H1 (cell line): ENCODE data around the gene RAMP2. TPM values are rescaled to one million over a fixed set of nuclear protein-coding genes. Genes with fewer than 3 reads are reported as not detected.

Experiments
- CTCF ChIA-PET: fragments of 300-600 bp; sonication (Branson Sonifier 250); formaldehyde crosslinking; loops from one replicate; lab custom pipeline; 2021; ENCODE audit not compliant: partially characterized antibody; lab: Charles Lee
- POLR2A ChIA-PET: fragments of 300-600 bp; sonication (Branson Sonifier 250); formaldehyde crosslinking; loops from one replicate; lab custom pipeline; 2021; ENCODE audit warnings: inconsistent platforms; ENCODE audit not compliant: partially characterized antibody; lab: Charles Lee
- DNase-seq, 2 experiments: peaks; one replicate each; pipeline versions ENCODE4 v3.0.0 to v3.0.0-alpha.2; 2010 to 2022; ENCODE audit warnings: low spot score in 2 of 2, low read depth in 1 of 2, mixed read lengths in 1 of 2
- FAIRE-seq: peaks from 2 replicates; lab custom pipeline; 2011; peaks lifted over from hg19 to GRCh38; lab: Jason Lieb, UNC
- H2AFZ ChIP-seq: 2 replicates; pipeline ENCODE4 v1.8.1; 2012; ENCODE audit warnings: low read length, inconsistent platforms
- H2AK5ac ChIP-seq: 2 replicates; pipeline ENCODE4 v1.6.1; 2013; ENCODE audit warnings: low read depth, low read length
- H2BK120ac ChIP-seq: replicated peaks from 2 replicates; pipeline ENCODE3; 2013; ENCODE audit warnings: low read depth, low read length, inconsistent platforms
- H2BK12ac ChIP-seq: 2 replicates; pipeline ENCODE4 v1.6.1; 2013; ENCODE audit warnings: low read depth, low read length
- H2BK15ac ChIP-seq: 2 replicates; pipeline ENCODE4 v1.6.1; 2013; ENCODE audit warnings: low read length
- H2BK20ac ChIP-seq: 2 replicates; pipeline ENCODE4 v1.6.1; 2013; ENCODE audit warnings: low read length
- H2BK5ac ChIP-seq: 2 replicates; pipeline ENCODE4 v1.6.1; 2013; ENCODE audit warnings: low read depth, low read length
- H3K14ac ChIP-seq: 2 replicates; pipeline ENCODE4 v1.6.1; 2013; ENCODE audit warnings: inconsistent platforms; ENCODE audit not compliant: insufficient read length
- H3K18ac ChIP-seq: 2 replicates; pipeline ENCODE4 v1.6.1; 2013; ENCODE audit warnings: low read length; ENCODE audit errors: extremely low read depth
- H3K23ac ChIP-seq: 2 replicates; pipeline ENCODE4 v1.6.1; 2013; ENCODE audit warnings: inconsistent platforms; ENCODE audit not compliant: insufficient read length
- H3K23me2 ChIP-seq: 2 replicates; pipeline ENCODE4 v1.6.1; 2013; ENCODE audit warnings: low read depth, low read length
- H3K27ac ChIP-seq: 2 replicates; pipeline ENCODE4 v1.6.1; 2011; ENCODE audit warnings: low read depth, low read length, inconsistent platforms
- H3K27me3 ChIP-seq, 4 experiments: replicated peaks in 1 of 4; 1 replicate in 1 of 4; 2 replicates in 3 of 4; pipeline versions ENCODE4 v1.6.1 to v1.8.1; 2011 to 2013; ENCODE audit warnings: low read length in 3 of 4, mild to moderate bottlenecking in 3 of 4, inconsistent platforms in 2 of 4, mixed read lengths in 2 of 4, moderate library complexity in 1 of 4; ENCODE audit not compliant: control insufficient read depth in 3 of 4, insufficient read depth in 3 of 4; ENCODE audit errors: extremely low read depth in 1 of 4
- H3K36me3 ChIP-seq, 4 experiments: 2 replicates each; pipeline versions ENCODE4 v1.6.1 to v1.8.1; 2011 to 2013; ENCODE audit warnings: mild to moderate bottlenecking in 4 of 4, low read length in 3 of 4, moderate library complexity in 2 of 4, control low read depth in 1 of 4, inconsistent platforms in 1 of 4; ENCODE audit not compliant: insufficient read depth in 4 of 4, control insufficient read depth in 2 of 4
- H3K4ac ChIP-seq: replicated peaks from 2 replicates; pipeline ENCODE3; 2013; ENCODE audit warnings: low read length, low read depth, mixed read lengths, inconsistent platforms; ENCODE audit not compliant: insufficient read length
- H3K4me1 ChIP-seq, 4 experiments: replicated peaks in 1 of 4; 1 replicate in 1 of 4; 2 replicates in 3 of 4; pipeline versions ENCODE4 v1.6.1 to v1.8.1; 2011 to 2013; ENCODE audit warnings: low read length in 3 of 4, inconsistent platforms in 2 of 4, mixed read lengths in 1 of 4; ENCODE audit not compliant: insufficient read depth in 4 of 4, control insufficient read depth in 3 of 4
- H3K4me2 ChIP-seq, 2 experiments: 2 replicates each; pipeline versions ENCODE4 v1.6.1 to v1.8.1; 2011 to 2013; ENCODE audit warnings: low read depth in 2 of 2, low read length in 2 of 2, control low read depth in 1 of 2, inconsistent platforms in 1 of 2, mild to moderate bottlenecking in 1 of 2; ENCODE audit not compliant: insufficient read depth in 1 of 2
- H3K4me3 ChIP-seq, 4 experiments: fragments of 200-600, 300-600 bp in 1 of 4; sonication (generic), shearing (Covaris generic), sonication (Bioruptor Twin) in 1 of 4; 2 replicates each; pipeline versions ENCODE4 v1.5.1 to v1.8.1; 2011 to 2016; ENCODE audit warnings: low read length in 4 of 4, low read depth in 3 of 4, control low read depth in 2 of 4, inconsistent platforms in 2 of 4, mild to moderate bottlenecking in 2 of 4, mixed read lengths in 1 of 4, moderate library complexity in 1 of 4; ENCODE audit not compliant: insufficient read depth in 2 of 4; ENCODE audit errors: extremely low read depth in 1 of 4
- H3K56ac ChIP-seq: replicated peaks from 2 replicates; pipeline ENCODE3; 2013; ENCODE audit warnings: low read depth, mild to moderate bottlenecking, mixed read lengths, low read length, inconsistent platforms; ENCODE audit not compliant: insufficient read length
- H3K79me1 ChIP-seq: 2 replicates; pipeline ENCODE4 v1.6.1; 2013; ENCODE audit warnings: low read depth, low read length, control low read depth
- H3K79me2 ChIP-seq, 2 experiments: 2 replicates each; pipeline versions ENCODE4 v1.6.1 to v1.8.1; 2012 to 2013; ENCODE audit warnings: low read length in 2 of 2, mild to moderate bottlenecking in 2 of 2, inconsistent platforms in 1 of 2; ENCODE audit not compliant: insufficient read depth in 2 of 2, control insufficient read depth in 1 of 2
- H3K9ac ChIP-seq, 4 experiments: replicated peaks in 1 of 4; 1 replicate in 1 of 4; 2 replicates in 3 of 4; pipeline versions ENCODE4 v1.6.1 to v1.8.1; 2011 to 2013; ENCODE audit warnings: low read depth in 3 of 4, low read length in 3 of 4, control low read depth in 2 of 4, mild to moderate bottlenecking in 2 of 4, moderate library complexity in 2 of 4, inconsistent platforms in 1 of 4; ENCODE audit errors: extremely low read depth in 1 of 4
- H3K9me3 ChIP-seq, 2 experiments: 2 replicates each; pipeline versions ENCODE4 v1.6.1 to v1.8.1; 2012 to 2013; ENCODE audit warnings: mild to moderate bottlenecking in 2 of 2, moderate library complexity in 2 of 2, control low read depth in 1 of 2, inconsistent platforms in 1 of 2, low read depth in 1 of 2, low read length in 1 of 2, mixed read lengths in 1 of 2; ENCODE audit not compliant: insufficient read depth in 2 of 2
- H4K20me1 ChIP-seq, 2 experiments: replicated peaks in 1 of 2; 2 replicates each; pipeline versions ENCODE3 to v1.8.1; 2011 to 2013; ENCODE audit warnings: inconsistent platforms in 2 of 2, low read length in 2 of 2, mild to moderate bottlenecking in 1 of 2; ENCODE audit not compliant: insufficient read depth in 2 of 2, control insufficient read depth in 1 of 2
- H4K5ac ChIP-seq: 2 replicates; pipeline ENCODE4 v1.6.1; 2013; ENCODE audit warnings: low read length, low read depth, mixed read lengths, inconsistent platforms; ENCODE audit not compliant: insufficient read length
- H4K8ac ChIP-seq: 2 replicates; pipeline ENCODE4 v1.8.0; 2013; ENCODE audit warnings: mild to moderate bottlenecking, moderate library complexity, low read length, inconsistent platforms; ENCODE audit not compliant: insufficient read depth; ENCODE audit errors: extremely low read depth
- H4K91ac ChIP-seq: replicated peaks from 2 replicates; pipeline ENCODE3; 2013; ENCODE audit warnings: low read length, mixed read lengths, inconsistent platforms; ENCODE audit not compliant: insufficient read length
- BRCA1 ChIP-seq: IDR thresholded peaks from 2 replicates; pipeline ENCODE4 v1.6.1; 2012; ENCODE audit warnings: low read depth, low read length, improper control_type of control experiment
- CHD2 ChIP-seq: IDR thresholded peaks from 2 replicates; pipeline ENCODE4 v1.6.1; 2012; ENCODE audit warnings: low read length, improper control_type of control experiment
- GTF2F1 ChIP-seq: IDR thresholded peaks from 2 replicates; pipeline ENCODE4 v1.6.1; 2012; ENCODE audit warnings: low read depth, low read length, improper control_type of control experiment, borderline replicate concordance
- KDM1A ChIP-seq: fragments of 200-600, 300-600 bp; sonication (generic); IDR thresholded peaks from 2 replicates; pipeline ENCODE4 v1.7.1; 2016; ENCODE audit warnings: mild to moderate bottlenecking, low read length, borderline replicate concordance
- POU5F1 ChIP-seq: IDR thresholded peaks from 2 replicates; pipeline ENCODE4 v1.6.1; 2011; ENCODE audit warnings: low read depth, mild to moderate bottlenecking, low read length, moderate library complexity
- SP4 ChIP-seq: IDR thresholded peaks from 2 replicates; pipeline ENCODE4 v1.6.1; 2012; ENCODE audit warnings: low read length, inconsistent platforms
- TBP ChIP-seq: IDR thresholded peaks from 2 replicates; pipeline ENCODE4 v1.6.1; 2011; ENCODE audit warnings: low read depth, low read length, improper control_type of control experiment
- WGBS, 2 experiments: shearing (Covaris generic) in 1 of 2; methylation state at CpG; one replicate each; pipeline versions ENCODE4 v1.1.6 to v1.1.7; 2013 to 2015; ENCODE audit warnings: low lambda C conversion rate in 2 of 2, mixed read lengths in 2 of 2, inconsistent platforms in 1 of 2, low coverage in 1 of 2, missing lambda C conversion rate in 1 of 2; ENCODE audit not compliant: insufficient replicate concordance in 2 of 2, insufficient coverage in 1 of 2, insufficient read length in 1 of 2; ENCODE audit errors: extremely low coverage in 1 of 2, missing lambda C conversion rate in 1 of 2; 5-methylcytosine and 5-hydroxymethylcytosine counted together
- polyA plus RNA-seq, 7 experiments: library from polyadenylated mRNA; depleted of rRNA in 3 of 7; stranded (reverse) in 5 of 7; unstranded in 2 of 7; fragments of >200 nt in 5 of 7; fragments of 200-250 nt in 2 of 7; gene quantifications; 1 replicate in 5 of 7; 2 replicates in 1 of 7; 4 replicates in 1 of 7; pipeline versions ENCODE4 v1.2.1 to v1.2.3, GENCODE V29; 2011 to 2013; ENCODE audit warnings: missing spikeins in 2 of 7, mixed read lengths in 2 of 7
- total RNA-seq: library from RNA; stranded (reverse); fragmentation: NEBNext Ultra II Directional; extraction: Animal tissue kit (Norgen Biotek cat#: 25700); gene quantifications from 2 replicates; pipeline ENCODE4 v1.2.1, GENCODE V29; 2021
- TF ChIP-seq, protein P1 (sequence below): IDR thresholded peaks from 2 replicates; pipeline ENCODE4 v1.6.1; 2012; ENCODE audit warnings: inconsistent platforms

RAMP2 gene
- total and polyA plus RNA-seq, 2 of the 8 experiments (the other 6 are each of a cell fraction or from before 2014, with no cell fraction given), result 13.4 to 41.7 TPM

GRCh38 chr17:42766124-42766523 lies 5.1 kb downstream of the RAMP2 start:
- no peak overlapping the region for H3K4me3 ChIP-seq
- no peaks in the 10 kb centered on the region for H3K9me3 ChIP-seq
- DNase-seq (no peak), FAIRE-seq (no peak)
- H3K9ac ChIP-seq, result no peak overlapping the region
- no peak overlapping the region for H2BK20ac ChIP-seq
- no peak overlapping the region for H3K56ac ChIP-seq
- ChIA-PET POLR2A (interaction anchor here (1.6 kb wide), 1 partner anchor 199 kb away, joined by 3 read pairs; no protein-coding TSS in a partner anchor), CTCF (interaction anchor here (0.6 to 2.3 kb wide), 3 partner anchors 16 to 306 kb away, joined by 3 to 5 read pairs (median 4); no protein-coding TSS in a partner anchor)
- H3K4me1 ChIP-seq, result peaks cover 5 to 12% (median 7%) of the 10 kb centered on the region in 4 experiments
- WGBS, 2 experiments, result 81% methylated on average over 5 of the region's 6 CpGs; no CpG with 5 or more reads in 1 of the 2 experiments
- H3K79me1 ChIP-seq, result no peaks in the 10 kb centered on the region
- peaks cover 3% of the 10 kb centered on the region; the same call in 1 of the 2 replicates for H3K23me2 ChIP-seq
- TF ChIP-seq SP4, result no peak
- TF ChIP-seq, protein P1, sequence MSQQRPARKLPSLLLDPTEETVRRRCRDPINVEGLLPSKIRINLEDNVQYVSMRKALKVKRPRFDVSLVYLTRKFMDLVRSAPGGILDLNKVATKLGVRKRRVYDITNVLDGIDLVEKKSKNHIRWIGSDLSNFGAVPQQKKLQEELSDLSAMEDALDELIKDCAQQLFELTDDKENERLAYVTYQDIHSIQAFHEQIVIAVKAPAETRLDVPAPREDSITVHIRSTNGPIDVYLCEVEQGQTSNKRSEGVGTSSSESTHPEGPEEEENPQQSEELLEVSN, result no peak
- no peak for TF ChIP-seq BRCA1
- TF ChIP-seq POU5F1, result no peak
- no peak for TF ChIP-seq KDM1A
- no peak for TF ChIP-seq TBP
- no peak for TF ChIP-seq GTF2F1
- no peak for TF ChIP-seq CHD2
- H4K8ac ChIP-seq, result no peak overlapping the region
- H4K20me1 ChIP-seq, result no peaks in the 10 kb centered on the region
- H3K27ac ChIP-seq, result no peak overlapping the region
- no peak overlapping the region for H2AK5ac ChIP-seq
- H2AFZ ChIP-seq, result no peak overlapping the region
- peaks cover 6 to 13% (median 11%) of the 10 kb centered on the region in 4 experiments; a peak in 6 of 7 replicates for H3K27me3 ChIP-seq
- H4K5ac ChIP-seq, result no peak overlapping the region
- no peak overlapping the region for H2BK120ac ChIP-seq
- no peak overlapping the region for H2BK5ac ChIP-seq
- H3K4ac ChIP-seq, result no peak overlapping the region
- H3K4me2 ChIP-seq, result no peak overlapping the region
- H2BK12ac ChIP-seq, result no peak overlapping the region
- no peak overlapping the region for H2BK15ac ChIP-seq
- no peaks in the 10 kb centered on the region for H3K79me2 ChIP-seq
- no peak overlapping the region for H4K91ac ChIP-seq
- H3K14ac ChIP-seq, result no peak overlapping the region
- H3K23ac ChIP-seq, result no peak overlapping the region
- no peaks in the 10 kb centered on the region for H3K36me3 ChIP-seq
- H3K18ac ChIP-seq, result no peak overlapping the region
